Measurements from ENCODE around the gene MPV17. TPM values are rescaled to one million over a fixed set of nuclear protein-coding genes. Genes with fewer than 3 reads are reported as not detected.
"Not testable (repeated sequence)": the region's sequence is repeated elsewhere in the genome, so short reads cannot be mapped to it uniquely, and the experiment has no call there.

The MPV17 gene
- total RNA-seq, 1 donor from 2014 or later: 32.7 TPM

GRCh38 chr2:27300606-27301005, 22.3 kb downstream of the MPV17 start:
- not testable (repeated sequence) for DNase-seq (ENCODE audit: low read depth in 2 of 2)

- no peak for DNase-seq (ENCODE audit: low read depth in 2 of 2)
Measured at GRCh38 chr2:27298391-27299080, 24.4 kb downstream of the MPV17 start.

- DNase-seq (ENCODE audit: low read depth in 2 of 2): no peak
Measured at GRCh38 chr2:27297195-27297594, 25.7 kb downstream of the MPV17 start.

GRCh38 chr2:27296481-27296880, 26.4 kb downstream of the MPV17 start:
- no peak for DNase-seq (ENCODE audit: low read depth in 2 of 2)

- DNase-seq (ENCODE audit: low read depth in 2 of 2): no peak
Measured at GRCh38 chr2:27294928-27295327, 28.0 kb downstream of the MPV17 start.

- no peak for DNase-seq (ENCODE audit: low read depth in 2 of 2)
Measured at GRCh38 chr2:27291865-27292264, 31.0 kb downstream of the MPV17 start.

GRCh38 chr2:27290549-27290948, 32.3 kb downstream of the MPV17 start:
- no peak for DNase-seq (ENCODE audit: low read depth in 2 of 2)

GRCh38 chr2:27288610-27289009, 34.3 kb downstream of the MPV17 start:
- peak; percentile 59 to 97 for DNase-seq (ENCODE audit: low read depth in 2 of 2)

- DNase-seq (ENCODE audit: low read depth in 2 of 2): no peak
Measured at GRCh38 chr2:27285481-27285880, 37.4 kb downstream of the MPV17 start.

GRCh38 chr2:27284996-27285395, 37.9 kb downstream of the MPV17 start:
- DNase-seq (ENCODE audit: low read depth in 2 of 2): no peak

- peak in 1 of 2 donors; percentile 47 for DNase-seq (ENCODE audit: low read depth in 2 of 2)
Measured at GRCh38 chr2:27282892-27283291, 40.0 kb downstream of the MPV17 start.

GRCh38 chr2:27281855-27282559, 40.9 kb downstream of the MPV17 start, which contains the start of gene TRIM54:
TRIM54 (plus strand) TSS chr2:27282429; CDS start chr2:27282732, 303 bp downstream.
- no peak for DNase-seq (ENCODE audit: low read depth in 2 of 2)

- DNase-seq (ENCODE audit: low read depth in 2 of 2): no peak
Measured at GRCh38 chr2:27281442-27281841, 41.5 kb downstream of the MPV17 start.

GRCh38 chr2:27280826-27281225, 42.1 kb downstream of the MPV17 start:
- DNase-seq (ENCODE audit: low read depth in 2 of 2): no peak

GRCh38 chr2:27278010-27278409, 44.9 kb downstream of the MPV17 start:
- no peak for DNase-seq (ENCODE audit: low read depth in 2 of 2)

- DNase-seq (ENCODE audit: low read depth in 2 of 2): no peak
Measured at GRCh38 chr2:27275211-27276150, 47.4 kb downstream of the MPV17 start, which contains the start of gene DNAJC5G. DNAJC5G (plus strand) TSS chr2:27275433; CDS start chr2:27276729, 1,296 bp downstream.

- not testable (repeated sequence) for DNase-seq (ENCODE audit: low read depth in 2 of 2)
Measured at GRCh38 chr2:27272537-27273522, 50.1 kb downstream of the MPV17 start.

- no peak for DNase-seq (ENCODE audit: low read depth in 2 of 2)
Measured at GRCh38 chr2:27271631-27272340, 51.1 kb downstream of the MPV17 start.

GRCh38 chr2:27270670-27271069, 52.2 kb downstream of the MPV17 start:
- DNase-seq (ENCODE audit: low read depth in 2 of 2): no peak

- DNase-seq (ENCODE audit: low read depth in 2 of 2): no peak
Measured at GRCh38 chr2:27270131-27270530, 52.8 kb downstream of the MPV17 start.

Data from lung microvascular endothelial cell (primary cell).